Measurements from ENCODE around the gene DPP6. TPM values are rescaled to one million over a fixed set of nuclear protein-coding genes. Genes with fewer than 3 reads are reported as not detected.

DPP6 gene
- total RNA-seq, 2 experiments from 2014 or later = not detected

- H2AFZ ChIP-seq (ENCODE audit: low read length) = no peak overlapping the region
- no peak for TF ChIP-seq CTCF (conservative IDR thresholded peaks at IDR 0.05; ENCODE audit: low read length)
- no peak for TF ChIP-seq EZH2phosphoT487 (IDR thresholded peaks at IDR 0.05; ENCODE audit: borderline replicate concordance, low read depth, low read length)
- POLR2A ChIA-PET = no interaction called here
- no peaks in the 10 kb centered on the region for H4K20me1 ChIP-seq (ENCODE audit: insufficient read depth, low read length)
- H3K4me3 ChIP-seq (ENCODE audit: low read depth, low read length, poor library complexity, severe bottlenecking) = no peak overlapping the region
- no peak for DNase-seq (ENCODE audit: low spot score)
- H3K9me3 ChIP-seq (ENCODE audit: low read length) = peaks cover 9% of the 10 kb centered on the region
- no peaks in the 10 kb centered on the region for H3K9me2 ChIP-seq (ENCODE audit: insufficient read depth, low read length)
- no peak overlapping the region for H3K27ac ChIP-seq (ENCODE audit: low read depth, low read length, poor library complexity, severe bottlenecking)
- H3K36me3 ChIP-seq (ENCODE audit: insufficient read depth, low read length) = no peaks in the 10 kb centered on the region
- no peak overlapping the region for H3K4me2 ChIP-seq (ENCODE audit: low read length)
- BruUV-seq (replicated peaks) = no TSS peak
- H3K4me1 ChIP-seq (ENCODE audit: insufficient read depth, low read length, poor library complexity, severe bottlenecking) = no peaks in the 10 kb centered on the region
- no peaks in the 10 kb centered on the region for H3K79me2 ChIP-seq (ENCODE audit: insufficient read depth, low read depth, low read length)
- intact Hi-C loops (cut with micrococcal nuclease; ENCODE audit: unreplicated experiment) = no loop called here
- CTCF ChIA-PET (ENCODE audit: unreplicated experiment) = no interaction called here
Measured at GRCh38 chr7:154578336-154578735, 526.1 kb downstream of the DPP6 start.

GRCh38 chr7:154579711-154580110, 527.5 kb downstream of the DPP6 start:
- DNase-seq (ENCODE audit: low spot score) = no peak
- intact Hi-C loops (cut with micrococcal nuclease; ENCODE audit: unreplicated experiment) = no loop called here
- ChIA-PET CTCF (ENCODE audit: unreplicated experiment) (no interaction called here), POLR2A (no interaction called here)
- Histone ChIP-seq H3K79me2 (ENCODE audit: insufficient read depth, low read depth, low read length) (no peaks in the 10 kb centered on the region), H3K27ac (ENCODE audit: low read depth, low read length, poor library complexity, severe bottlenecking) (no peak overlapping the region), H3K36me3 (ENCODE audit: insufficient read depth, low read length) (no peaks in the 10 kb centered on the region), H2AFZ (ENCODE audit: low read length) (no peak overlapping the region), H3K4me3 (ENCODE audit: low read depth, low read length, poor library complexity, severe bottlenecking) (no peak overlapping the region), H3K4me1 (ENCODE audit: insufficient read depth, low read length, poor library complexity, severe bottlenecking) (no peaks in the 10 kb centered on the region), H3K9me3 (ENCODE audit: low read length) (peaks cover 3% of the 10 kb centered on the region; the same call in 1 of the 2 replicates), H3K4me2 (ENCODE audit: low read length) (no peak overlapping the region), H3K9me2 (ENCODE audit: insufficient read depth, low read length) (no peaks in the 10 kb centered on the region), H4K20me1 (ENCODE audit: insufficient read depth, low read length) (no peaks in the 10 kb centered on the region)
- BruUV-seq (replicated peaks) = no TSS peak
- TF ChIP-seq CTCF (conservative IDR thresholded peaks at IDR 0.05; ENCODE audit: low read length) (no peak), EZH2phosphoT487 (IDR thresholded peaks at IDR 0.05; ENCODE audit: borderline replicate concordance, low read depth, low read length) (no peak)

- no peak overlapping the region for H3K4me2 ChIP-seq (ENCODE audit: low read length)
- TF ChIP-seq CTCF (conservative IDR thresholded peaks at IDR 0.05; ENCODE audit: low read length) (no peak), EZH2phosphoT487 (IDR thresholded peaks at IDR 0.05; ENCODE audit: borderline replicate concordance, low read depth, low read length) (no peak)
Measured at GRCh38 chr7:154581251-154581890, 529.2 kb downstream of the DPP6 start.

More at GRCh38 chr7:154581251-154581890, 529.2 kb downstream of the DPP6 start:
- no peak overlapping the region for H3K27ac ChIP-seq (ENCODE audit: low read depth, low read length, poor library complexity, severe bottlenecking)
- DNase-seq (ENCODE audit: low spot score) = no peak
- ChIA-PET CTCF (ENCODE audit: unreplicated experiment) (no interaction called here), POLR2A (interaction anchor here (0.7 kb wide), 1 partner anchor 8 kb away, joined by 3 read pairs; no protein-coding TSS in a partner anchor)
- intact Hi-C loops (cut with micrococcal nuclease; ENCODE audit: unreplicated experiment) = no loop called here
- H3K9me3 ChIP-seq (ENCODE audit: low read length) = no peaks in the 10 kb centered on the region
- no peaks in the 10 kb centered on the region for H4K20me1 ChIP-seq (ENCODE audit: insufficient read depth, low read length)
- BruUV-seq (replicated peaks) = no TSS peak
- H3K79me2 ChIP-seq (ENCODE audit: insufficient read depth, low read depth, low read length) = no peaks in the 10 kb centered on the region
- H3K4me3 ChIP-seq (ENCODE audit: low read depth, low read length, poor library complexity, severe bottlenecking) = no peak overlapping the region
- no peaks in the 10 kb centered on the region for H3K4me1 ChIP-seq (ENCODE audit: insufficient read depth, low read length, poor library complexity, severe bottlenecking)
- no peaks in the 10 kb centered on the region for H3K36me3 ChIP-seq (ENCODE audit: insufficient read depth, low read length)
- no peak overlapping the region for H2AFZ ChIP-seq (ENCODE audit: low read length)
- no peaks in the 10 kb centered on the region for H3K9me2 ChIP-seq (ENCODE audit: insufficient read depth, low read length)
